ENCODE data around the gene POLD4.

GRCh38 chr11:67375320-67376055, 22.1 kb upstream of the POLD4 start:
- TF ChIP-seq EZH2phosphoT487 (IDR thresholded peaks at IDR 0.05; ENCODE audit: insufficient read depth, low read depth) (no peak), EZH2 (IDR thresholded peaks at IDR 0.05; ENCODE audit: insufficient read depth, poor library complexity, severe bottlenecking) (no peak)

Measured in GM23248 (cell line).